ENCODE measurements around the gene PIGU. TPM values are rescaled to one million over a fixed set of nuclear protein-coding genes. Genes with fewer than 3 reads are reported as not detected.

The PIGU gene
- total and polyA plus RNA-seq, 9 of the 15 experiments (the other 6 are each of a cell fraction or from before 2014, with no cell fraction given): 6.5 to 100 (median 28.1) TPM

DNA sequence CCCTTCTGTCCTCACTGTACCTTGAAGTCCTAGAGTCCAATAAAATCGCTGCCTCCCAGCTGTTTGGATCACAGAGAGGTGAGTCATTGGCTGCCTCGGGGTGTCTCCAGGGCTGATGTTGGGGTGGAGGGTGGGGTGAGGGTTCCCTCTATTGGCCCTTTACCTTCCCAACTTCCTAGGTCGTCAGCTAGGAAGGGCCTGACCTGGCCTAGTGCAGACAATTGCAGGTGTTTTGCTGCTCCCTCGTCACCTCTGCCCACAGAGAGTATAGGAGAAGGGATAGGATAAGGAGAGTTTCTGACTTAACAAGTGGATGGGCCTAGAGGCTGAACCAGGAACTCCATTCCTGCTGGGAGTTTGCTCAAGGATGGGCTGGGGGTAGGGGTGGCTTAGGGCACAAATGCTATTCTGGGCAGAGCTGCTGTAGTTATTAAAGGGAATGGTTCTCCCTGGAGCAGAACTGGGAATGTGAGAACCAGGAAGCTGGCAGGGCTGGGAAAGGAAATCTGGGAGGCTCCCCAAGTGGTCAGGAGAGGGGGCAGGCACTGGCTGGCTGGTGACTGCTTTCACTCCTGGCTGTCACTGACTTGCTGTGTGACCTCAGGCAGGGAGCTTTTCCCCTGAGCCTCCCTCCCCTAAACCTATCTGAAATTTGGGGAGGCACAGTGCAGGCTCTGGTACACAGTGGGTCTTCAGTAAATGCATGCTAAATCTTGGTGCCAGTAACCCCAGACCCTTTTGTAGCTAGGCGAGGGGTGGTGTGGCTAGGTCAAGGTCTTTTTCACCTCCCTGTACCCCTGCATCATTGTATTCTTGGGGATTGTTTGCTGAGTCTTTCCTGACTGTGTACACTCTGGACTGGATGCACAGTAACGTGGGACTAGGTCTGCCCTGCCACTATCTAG, 28.8 kb upstream of the PIGU start:
- ChIA-PET POLR2A (interaction anchor here (2.0 kb wide), 1 partner anchor 167 kb away, joined by 7 read pairs; no protein-coding TSS in a partner anchor), CTCF (ENCODE audit: low intra/inter-chr PET ratio) (interaction anchor here (0.9 kb wide), 1 partner anchor 168 kb away, joined by 4 read pairs; no protein-coding TSS in a partner anchor)
- 41% methylated on average over 6 of the region's 6 CpGs for WGBS (ENCODE audit: insufficient coverage, low coverage, missing lambda C conversion rate)
- Histone ChIP-seq H3K36me3 (ENCODE audit: control insufficient read depth, insufficient read depth, low read length) (no peaks in the 10 kb centered on the region), H3K79me2 (ENCODE audit: control insufficient read depth, insufficient read depth, low read length) (no peaks in the 10 kb centered on the region), H3K4me1 (replicated peaks in 1 of 2; ENCODE audit: control insufficient read depth in 2 of 2, insufficient read depth in 2 of 2, low read length in 2 of 2) (peaks cover 16 to 38% of the 10 kb centered on the region in 2 experiments), H3K9me3 (replicated peaks; ENCODE audit: control insufficient read depth, insufficient read depth, low read depth, low read length) (no peaks in the 10 kb centered on the region), H3K4me3 (no peak overlapping the region), H3K9me1 (ENCODE audit: control insufficient read depth, insufficient read depth, low read length) (no peaks in the 10 kb centered on the region), H3K9ac (ENCODE audit: insufficient read depth in 1 of 2, low read depth in 2 of 2, low read length in 2 of 2) (peak overlapping the region in 1 of 2 experiments; percentile 87; a peak in 1 of 4 replicates), H3K4me2 (ENCODE audit: insufficient read depth, low read length) (peak overlapping the region; percentile 90), H2AFZ (ENCODE audit: low read depth, low read length) (peak overlapping the region; percentile 87), H4K20me1 (replicated peaks; ENCODE audit: control insufficient read depth, insufficient read depth, low read length) (no peaks in the 10 kb centered on the region), H3K27ac (ENCODE audit: extremely low read depth, low read depth, low read length) (no peak overlapping the region), H3K27me3 (ENCODE audit: control insufficient read depth in 2 of 2, insufficient read depth in 2 of 2, low read length in 2 of 2) (no peaks in the 10 kb centered on the region)
- no TSS peak for BruUV-seq (replicated peaks)
- FAIRE-seq (peak; percentile 58), ATAC-seq (peak; percentile 4; the same call in 1 of the 3 replicates), DNase-seq (ENCODE audit: extremely low read depth in 1 of 4, low spot score in 3 of 4) (peak; percentile 29 to 66 (median 52))
- in situ Hi-C loops (cut with MboI) (loop anchor here (10.0 kb wide), 2 partner anchors 171 to 391 kb away; no protein-coding TSS in a partner anchor), intact Hi-C loops (cut with micrococcal nuclease) (loop anchor here (5.0 kb wide), 1 partner anchor 513 kb away; no protein-coding TSS in a partner anchor)
- TF ChIP-seq KLF13 (tag; IDR thresholded peaks at IDR 0.05; ENCODE audit: borderline replicate concordance, low read depth) (no peak), JUND (IDR thresholded peaks at IDR 0.05; ENCODE audit: borderline replicate concordance, low read depth, low read length) (peak; percentile 91), JUND (tag; IDR thresholded peaks at IDR 0.05; ENCODE audit: borderline replicate concordance, low read depth, low read length) (peak; percentile 89; the same call in 2 of the 3 replicates), RBM17 (IDR thresholded peaks at IDR 0.05; ENCODE audit: borderline replicate concordance, low read depth, low read length) (no peak), CTBP1 (IDR thresholded peaks at IDR 0.05; ENCODE audit: borderline replicate concordance) (no peak), ZNF165 (CRISPR knock-in tag; IDR thresholded peaks at IDR 0.05; ENCODE audit: borderline replicate concordance) (no peak), DPF2 (IDR thresholded peaks at IDR 0.05) (peak; percentile 33)
- TF ChIP-seq, protein P1, sequence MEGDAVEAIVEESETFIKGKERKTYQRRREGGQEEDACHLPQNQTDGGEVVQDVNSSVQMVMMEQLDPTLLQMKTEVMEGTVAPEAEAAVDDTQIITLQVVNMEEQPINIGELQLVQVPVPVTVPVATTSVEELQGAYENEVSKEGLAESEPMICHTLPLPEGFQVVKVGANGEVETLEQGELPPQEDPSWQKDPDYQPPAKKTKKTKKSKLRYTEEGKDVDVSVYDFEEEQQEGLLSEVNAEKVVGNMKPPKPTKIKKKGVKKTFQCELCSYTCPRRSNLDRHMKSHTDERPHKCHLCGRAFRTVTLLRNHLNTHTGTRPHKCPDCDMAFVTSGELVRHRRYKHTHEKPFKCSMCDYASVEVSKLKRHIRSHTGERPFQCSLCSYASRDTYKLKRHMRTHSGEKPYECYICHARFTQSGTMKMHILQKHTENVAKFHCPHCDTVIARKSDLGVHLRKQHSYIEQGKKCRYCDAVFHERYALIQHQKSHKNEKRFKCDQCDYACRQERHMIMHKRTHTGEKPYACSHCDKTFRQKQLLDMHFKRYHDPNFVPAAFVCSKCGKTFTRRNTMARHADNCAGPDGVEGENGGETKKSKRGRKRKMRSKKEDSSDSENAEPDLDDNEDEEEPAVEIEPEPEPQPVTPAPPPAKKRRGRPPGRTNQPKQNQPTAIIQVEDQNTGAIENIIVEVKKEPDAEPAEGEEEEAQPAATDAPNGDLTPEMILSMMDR (IDR thresholded peaks at IDR 0.05 in 2 of 3, conservative IDR thresholded peaks at IDR 0.05 in 1 of 3; ENCODE audit: insufficient read depth in 2 of 3, low read depth in 1 of 3, low read length in 3 of 3): peak; percentile 46 to 63 (median 53); a peak in 4 of 6 replicates
- TF ChIP-seq, protein P2, sequence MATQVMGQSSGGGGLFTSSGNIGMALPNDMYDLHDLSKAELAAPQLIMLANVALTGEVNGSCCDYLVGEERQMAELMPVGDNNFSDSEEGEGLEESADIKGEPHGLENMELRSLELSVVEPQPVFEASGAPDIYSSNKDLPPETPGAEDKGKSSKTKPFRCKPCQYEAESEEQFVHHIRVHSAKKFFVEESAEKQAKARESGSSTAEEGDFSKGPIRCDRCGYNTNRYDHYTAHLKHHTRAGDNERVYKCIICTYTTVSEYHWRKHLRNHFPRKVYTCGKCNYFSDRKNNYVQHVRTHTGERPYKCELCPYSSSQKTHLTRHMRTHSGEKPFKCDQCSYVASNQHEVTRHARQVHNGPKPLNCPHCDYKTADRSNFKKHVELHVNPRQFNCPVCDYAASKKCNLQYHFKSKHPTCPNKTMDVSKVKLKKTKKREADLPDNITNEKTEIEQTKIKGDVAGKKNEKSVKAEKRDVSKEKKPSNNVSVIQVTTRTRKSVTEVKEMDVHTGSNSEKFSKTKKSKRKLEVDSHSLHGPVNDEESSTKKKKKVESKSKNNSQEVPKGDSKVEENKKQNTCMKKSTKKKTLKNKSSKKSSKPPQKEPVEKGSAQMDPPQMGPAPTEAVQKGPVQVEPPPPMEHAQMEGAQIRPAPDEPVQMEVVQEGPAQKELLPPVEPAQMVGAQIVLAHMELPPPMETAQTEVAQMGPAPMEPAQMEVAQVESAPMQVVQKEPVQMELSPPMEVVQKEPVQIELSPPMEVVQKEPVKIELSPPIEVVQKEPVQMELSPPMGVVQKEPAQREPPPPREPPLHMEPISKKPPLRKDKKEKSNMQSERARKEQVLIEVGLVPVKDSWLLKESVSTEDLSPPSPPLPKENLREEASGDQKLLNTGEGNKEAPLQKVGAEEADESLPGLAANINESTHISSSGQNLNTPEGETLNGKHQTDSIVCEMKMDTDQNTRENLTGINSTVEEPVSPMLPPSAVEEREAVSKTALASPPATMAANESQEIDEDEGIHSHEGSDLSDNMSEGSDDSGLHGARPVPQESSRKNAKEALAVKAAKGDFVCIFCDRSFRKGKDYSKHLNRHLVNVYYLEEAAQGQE (IDR thresholded peaks at IDR 0.05; ENCODE audit: borderline replicate concordance): peak; percentile 47; the same call in 1 of the 2 replicates
- TF ChIP-seq, protein P2 (CRISPR knock-in tag; IDR thresholded peaks at IDR 0.05; ENCODE audit: low read depth): no peak

Measured in K562 (cell line).